ENCODE results near the gene KDM5A. TPM values are rescaled to one million over a fixed set of nuclear protein-coding genes. Genes with fewer than 3 reads are reported as not detected.
A peak's percentile ranks its signal among the peaks of the same experiment; 100 is the strongest.

KDM5A gene
- total and polyA plus RNA-seq, 10 of the 15 experiments (the other 5 are each of a cell fraction or from before 2014, with no cell fraction given) = 9.0 to 59.9 (median 27.7) TPM

DNA sequence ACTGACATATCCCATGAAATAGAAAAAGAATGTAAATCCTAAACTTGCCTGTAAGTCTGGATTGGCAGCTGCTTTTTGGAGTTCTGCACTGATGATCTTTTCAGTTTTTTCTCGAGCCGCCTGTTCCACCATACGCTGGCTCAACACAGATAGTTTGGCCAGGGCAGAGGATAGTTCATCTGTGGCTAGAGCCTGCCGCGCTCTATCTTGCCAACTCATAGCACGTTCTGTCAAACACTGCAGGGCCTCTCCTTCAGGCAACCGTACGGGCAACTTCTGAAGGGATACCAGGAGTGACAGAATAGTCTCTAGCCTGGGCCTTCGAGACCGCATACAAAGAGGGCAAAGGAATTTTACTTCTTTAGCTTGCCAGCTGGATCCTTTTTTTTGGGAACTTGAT is 81.7 kb downstream of the KDM5A start:
- POLR2A ChIA-PET = no interaction called here
- DNase-seq (ENCODE audit: low read depth, low spot score) (no peak), FAIRE-seq (no peak), ATAC-seq (no peak)
- H3K27me3 ChIP-seq (replicated peaks in 1 of 2; ENCODE audit: control insufficient read depth in 2 of 2, insufficient read depth in 2 of 2, low read length in 1 of 2) = no peaks in the 10 kb centered on the region
- peaks cover 7 to 33% of the 10 kb centered on the region in 2 experiments for H3K36me3 ChIP-seq (ENCODE audit: control insufficient read depth in 2 of 2, insufficient read depth in 2 of 2, low read length in 1 of 2)
- H3K27ac ChIP-seq (ENCODE audit: control insufficient read depth, insufficient read depth) = no peak overlapping the region
- CTCF ChIA-PET = no interaction called here
- no peak overlapping the region for H3K4me2 ChIP-seq (ENCODE audit: control insufficient read depth, insufficient read depth)
- H3K79me2 ChIP-seq (ENCODE audit: control insufficient read depth, insufficient read depth, low read length) = no peaks in the 10 kb centered on the region
- H3K9me3 ChIP-seq (replicated peaks; ENCODE audit: control insufficient read depth, insufficient read depth, low read length) = 0 out of 3 replicates have a peak, but pooled peaks cover 1% of the 10 kb centered on the region
- no peak overlapping the region for H3K9ac ChIP-seq (ENCODE audit: control insufficient read depth, insufficient read depth, low read length)
- H2AFZ ChIP-seq (ENCODE audit: control insufficient read depth, low read depth, low read length) = no peak overlapping the region
- TF ChIP-seq MTA3 (IDR thresholded peaks at IDR 0.05; ENCODE audit: borderline replicate concordance, low read length) (no peak), NFYA (IDR thresholded peaks at IDR 0.05; ENCODE audit: borderline replicate concordance, low read depth, low read length) (no peak), TAF1 (IDR thresholded peaks at IDR 0.05; ENCODE audit: borderline replicate concordance, low read depth, low read length) (no peak), PBX3 (IDR thresholded peaks at IDR 0.05; ENCODE audit: insufficient replicate concordance, low read depth, low read length) (no peak), BCL11A (IDR thresholded peaks at IDR 0.05; ENCODE audit: low read depth, low read length) (no peak)
- BruUV-seq (replicated peaks) = TSS peak; percentile 50
- WGBS (ENCODE audit: insufficient coverage, insufficient replicate concordance, low lambda C conversion rate, missing lambda C conversion rate) = 98% methylated on average over 10 of the region's 10 CpGs
- in situ Hi-C loops (cut with MboI) (no loop called here), intact Hi-C loops (cut with micrococcal nuclease; ENCODE audit: unreplicated experiment) (no loop called here)
- no peak overlapping the region for H3K4me3 ChIP-seq
- H3K4me1 ChIP-seq (ENCODE audit: control insufficient read depth, insufficient read depth, low read length) = no peaks in the 10 kb centered on the region
- H4K20me1 ChIP-seq (ENCODE audit: control insufficient read depth, insufficient read depth) = no peaks in the 10 kb centered on the region
- RAD21 ChIA-PET (ENCODE audit: unreplicated experiment) = no interaction called here
- SMC1A ChIA-PET (ENCODE audit: uncharacterized antibody, unreplicated experiment) = no interaction called here

GRCh38 chr12:304805-305204 is 84.3 kb downstream of the KDM5A start:
- WGBS (ENCODE audit: insufficient coverage, insufficient replicate concordance, low lambda C conversion rate, missing lambda C conversion rate) = 89% methylated on average over 5 of the region's 5 CpGs
- ATAC-seq (no peak), DNase-seq (ENCODE audit: low read depth, low spot score) (no peak), FAIRE-seq (no peak)
- in situ Hi-C loops (cut with MboI) = no loop called here
- H3K27ac ChIP-seq (ENCODE audit: control insufficient read depth, insufficient read depth) = no peak overlapping the region
- no peak overlapping the region for H3K4me2 ChIP-seq (ENCODE audit: control insufficient read depth, insufficient read depth)
- ChIA-PET SMC1A (ENCODE audit: uncharacterized antibody, unreplicated experiment) (interaction anchor here (1.3 kb wide), 1 partner anchor 13 kb away, joined by 3 read pairs; no protein-coding TSS in a partner anchor), CTCF (interaction anchor here (0.6 kb wide), 1 partner anchor 26 kb away, joined by 3 read pairs; no protein-coding TSS in a partner anchor), RAD21 (ENCODE audit: unreplicated experiment) (no interaction called here), POLR2A (interaction anchor here (0.8 kb wide), 1 partner anchor 16 kb away, joined by 8 read pairs; no protein-coding TSS in a partner anchor)
- H3K4me1 ChIP-seq (ENCODE audit: control insufficient read depth, insufficient read depth, low read length) = no peaks in the 10 kb centered on the region
- BruUV-seq (replicated peaks) = no TSS peak
- peaks cover 5 to 26% of the 10 kb centered on the region in 2 experiments for H3K36me3 ChIP-seq (ENCODE audit: control insufficient read depth in 2 of 2, insufficient read depth in 2 of 2, low read length in 1 of 2)
- no peak overlapping the region for H3K4me3 ChIP-seq
- no peak overlapping the region for H2AFZ ChIP-seq (ENCODE audit: control insufficient read depth, low read depth, low read length)
- H4K20me1 ChIP-seq (ENCODE audit: control insufficient read depth, insufficient read depth) = no peaks in the 10 kb centered on the region
- intact Hi-C loops (cut with micrococcal nuclease; ENCODE audit: unreplicated experiment) = no loop called here
- H3K79me2 ChIP-seq (ENCODE audit: control insufficient read depth, insufficient read depth, low read length) = no peaks in the 10 kb centered on the region
- peaks cover 1% of the 10 kb centered on the region; the same call in 1 of the 3 replicates for H3K9me3 ChIP-seq (replicated peaks; ENCODE audit: control insufficient read depth, insufficient read depth, low read length)
- H3K9ac ChIP-seq (ENCODE audit: control insufficient read depth, insufficient read depth, low read length) = no peak overlapping the region
- no peaks in the 10 kb centered on the region for H3K27me3 ChIP-seq (replicated peaks in 1 of 2; ENCODE audit: control insufficient read depth in 2 of 2, insufficient read depth in 2 of 2, low read length in 1 of 2)
- TF ChIP-seq CEBPB (IDR thresholded peaks at IDR 0.05; ENCODE audit: borderline replicate concordance in 1 of 2, low read depth in 2 of 2, low read length in 2 of 2) (no peak), RBBP5 (conservative IDR thresholded peaks at IDR 0.05) (no peak), RAD51 (IDR thresholded peaks at IDR 0.05) (no peak), ASH2L (IDR thresholded peaks at IDR 0.05; ENCODE audit: borderline replicate concordance, low read depth) (no peak), KLF5 (IDR thresholded peaks at IDR 0.05; ENCODE audit: partially characterized antibody) (no peak), STAT1 (conservative IDR thresholded peaks at IDR 0.05) (no peak), KDM1A (IDR thresholded peaks at IDR 0.05; ENCODE audit: borderline replicate concordance) (no peak), USF2 (IDR thresholded peaks at IDR 0.05; ENCODE audit: borderline replicate concordance, low read depth, low read length) (no peak), TCF7 (IDR thresholded peaks at IDR 0.05; ENCODE audit: borderline replicate concordance) (no peak), FOXK2 (IDR thresholded peaks at IDR 0.05) (no peak), GATAD2B (conservative IDR thresholded peaks at IDR 0.05; ENCODE audit: low read depth) (no peak)
